Testis (tissue), 2 donors: ENCODE data around the gene KCNJ15.

ENCODE experiments used
- POLR2A ChIP-seq: fragments of 450-650 bp; IDR thresholded peaks from one replicate; pipeline ENCODE4 v1.6.1; 2017; ENCODE audit warnings: antibody characterized with exemption, mild to moderate bottlenecking, moderate library complexity
- TF ChIP-seq, protein P1 (sequence below), 3 experiments: fragments of 450-650 bp in 2 of 3; fragments of 200-600 bp in 1 of 3; sonication (generic) in 1 of 3; IDR thresholded peaks; one replicate each; pipeline ENCODE4 v1.5.1; 2016 to 2019; ENCODE audit warnings: antibody characterized with exemption in 3 of 3, mild to moderate bottlenecking in 2 of 3, moderate library complexity in 1 of 3

- TF ChIP-seq, protein P1, sequence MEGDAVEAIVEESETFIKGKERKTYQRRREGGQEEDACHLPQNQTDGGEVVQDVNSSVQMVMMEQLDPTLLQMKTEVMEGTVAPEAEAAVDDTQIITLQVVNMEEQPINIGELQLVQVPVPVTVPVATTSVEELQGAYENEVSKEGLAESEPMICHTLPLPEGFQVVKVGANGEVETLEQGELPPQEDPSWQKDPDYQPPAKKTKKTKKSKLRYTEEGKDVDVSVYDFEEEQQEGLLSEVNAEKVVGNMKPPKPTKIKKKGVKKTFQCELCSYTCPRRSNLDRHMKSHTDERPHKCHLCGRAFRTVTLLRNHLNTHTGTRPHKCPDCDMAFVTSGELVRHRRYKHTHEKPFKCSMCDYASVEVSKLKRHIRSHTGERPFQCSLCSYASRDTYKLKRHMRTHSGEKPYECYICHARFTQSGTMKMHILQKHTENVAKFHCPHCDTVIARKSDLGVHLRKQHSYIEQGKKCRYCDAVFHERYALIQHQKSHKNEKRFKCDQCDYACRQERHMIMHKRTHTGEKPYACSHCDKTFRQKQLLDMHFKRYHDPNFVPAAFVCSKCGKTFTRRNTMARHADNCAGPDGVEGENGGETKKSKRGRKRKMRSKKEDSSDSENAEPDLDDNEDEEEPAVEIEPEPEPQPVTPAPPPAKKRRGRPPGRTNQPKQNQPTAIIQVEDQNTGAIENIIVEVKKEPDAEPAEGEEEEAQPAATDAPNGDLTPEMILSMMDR (IDR thresholded peaks at IDR 0.05): no peak
- TF ChIP-seq POLR2A: no peak
Observed at GRCh38 chr21:38212706-38213105, 44.1 kb upstream of the KCNJ15 start.
